GM18519 (cell line): Measurements from ENCODE around the gene NDUFV3.
"Not testable (repeated sequence)": the region's sequence is repeated elsewhere in the genome, so short reads cannot be mapped to it uniquely, and the experiment has no call there.

Experiments used
- ATAC-seq: cut with Tn5 transposase; IDR thresholded peaks from one replicate; pipeline ENCODE4 v1.9.1; 2021; ENCODE audit warnings: mild to moderate bottlenecking, moderate library complexity; ENCODE audit not compliant: unreplicated experiment, low FRiP score

NDUFV3 gene

DNA sequence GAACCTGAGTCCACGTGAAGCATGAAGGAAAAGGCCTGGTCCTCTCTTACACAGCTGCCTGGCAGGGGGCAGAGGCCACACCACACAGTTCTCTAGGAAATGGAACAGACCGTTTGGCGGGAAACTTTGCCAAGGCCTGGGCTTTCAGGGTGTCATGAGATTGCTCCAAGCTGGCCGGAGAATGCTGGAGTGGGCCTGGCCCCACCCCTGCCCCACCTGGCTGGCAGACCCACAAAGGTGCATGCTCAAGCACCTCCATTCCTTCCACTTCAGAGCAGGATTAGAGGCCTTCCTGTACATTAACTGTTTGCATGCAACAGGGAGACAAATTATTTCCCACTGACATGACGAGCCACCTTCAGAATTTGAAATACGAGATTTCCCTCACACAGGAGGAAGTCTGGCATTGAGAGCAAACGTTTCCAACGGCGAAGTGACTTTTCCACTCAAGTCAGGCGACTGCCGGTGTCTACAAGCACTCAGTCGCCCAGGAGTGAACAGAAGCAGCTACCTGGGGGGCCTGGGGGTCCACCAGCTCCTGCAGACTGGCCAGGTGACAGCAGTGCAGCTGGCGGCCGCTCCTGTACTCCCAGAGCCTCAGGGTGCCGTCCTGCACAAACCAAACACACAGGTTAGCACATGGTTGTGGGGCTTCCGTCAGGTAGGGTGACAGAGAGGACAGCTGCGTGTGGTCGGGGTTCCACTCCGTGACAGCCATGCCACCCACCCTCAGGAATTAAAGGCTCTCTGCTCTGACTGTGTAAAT, 37.8 kb upstream of the NDUFV3 start:
- ATAC-seq, result no peak

DNA sequence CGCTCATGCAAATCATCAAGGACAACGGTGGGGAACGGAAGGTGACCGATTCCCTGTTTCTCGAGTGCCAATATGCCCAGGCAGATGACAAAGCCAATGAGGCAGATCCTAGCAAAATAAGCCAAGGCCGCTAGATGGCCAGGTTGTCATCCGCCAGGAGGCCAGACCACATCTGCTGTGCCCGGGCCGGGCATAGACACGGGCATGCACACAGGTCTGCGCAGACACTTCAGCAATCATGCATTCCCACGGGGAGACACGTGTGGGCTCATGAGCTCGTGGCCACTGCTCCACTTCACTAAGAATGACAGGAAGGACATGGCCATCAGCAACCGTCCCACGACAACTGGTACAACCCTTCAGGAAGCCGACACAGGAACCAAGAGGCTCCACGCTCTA, 37.2 kb upstream of the NDUFV3 start:
- no peak for ATAC-seq

- no peak for ATAC-seq
Measured at GRCh38 chr21:42857216-42857615, 35.9 kb upstream of the NDUFV3 start.

GRCh38 chr21:42858185-42858847, 34.8 kb upstream of the NDUFV3 start:
- no peak for ATAC-seq

DNA sequence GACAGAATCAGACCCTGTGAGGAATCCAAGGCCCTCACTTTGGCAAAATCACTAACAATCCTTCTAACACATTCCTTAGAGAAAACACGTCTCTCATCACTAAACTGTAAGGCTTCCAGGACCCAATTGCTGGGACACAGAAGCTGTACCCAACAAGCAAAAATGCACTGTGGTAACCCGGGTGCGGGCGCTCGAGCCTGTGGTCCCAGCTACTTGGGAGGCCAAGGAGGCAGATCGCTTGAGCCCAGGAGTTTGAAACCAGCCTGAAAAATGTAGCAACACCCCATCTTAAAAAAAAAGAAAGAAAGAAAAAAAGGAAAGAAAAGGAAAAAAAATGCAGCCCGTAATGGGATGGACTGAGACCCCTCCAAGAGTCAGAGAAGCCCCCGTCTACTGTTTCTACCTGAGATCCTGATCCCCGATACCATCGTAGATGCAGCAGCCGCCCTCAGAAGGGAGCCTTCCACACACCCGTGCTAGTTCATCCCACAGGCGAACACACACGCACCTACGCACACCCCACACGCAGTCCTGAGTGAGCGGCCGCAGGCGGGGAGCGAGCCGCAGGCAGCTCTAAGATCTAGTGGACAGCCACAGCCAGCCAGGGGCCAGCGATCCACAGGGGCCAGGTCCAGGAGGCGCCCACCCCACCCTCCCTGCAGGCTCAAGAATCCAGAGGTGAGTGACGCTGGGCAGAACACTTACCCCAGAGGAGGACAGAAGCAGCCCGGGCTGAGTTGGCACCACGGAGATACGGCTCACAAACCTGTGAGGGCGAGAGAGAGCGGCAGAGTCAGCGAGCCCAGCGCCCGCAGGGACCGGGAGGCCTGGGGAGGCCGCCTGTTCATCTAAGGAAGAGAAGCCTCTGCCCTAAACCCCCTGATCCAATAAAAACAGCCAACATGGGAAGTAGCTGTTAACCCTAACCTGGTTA, 33.9 kb upstream of the NDUFV3 start:
- ATAC-seq, result no peak

GRCh38 chr21:42859891-42860230, 33.2 kb upstream of the NDUFV3 start:
- ATAC-seq, result no peak

DNA sequence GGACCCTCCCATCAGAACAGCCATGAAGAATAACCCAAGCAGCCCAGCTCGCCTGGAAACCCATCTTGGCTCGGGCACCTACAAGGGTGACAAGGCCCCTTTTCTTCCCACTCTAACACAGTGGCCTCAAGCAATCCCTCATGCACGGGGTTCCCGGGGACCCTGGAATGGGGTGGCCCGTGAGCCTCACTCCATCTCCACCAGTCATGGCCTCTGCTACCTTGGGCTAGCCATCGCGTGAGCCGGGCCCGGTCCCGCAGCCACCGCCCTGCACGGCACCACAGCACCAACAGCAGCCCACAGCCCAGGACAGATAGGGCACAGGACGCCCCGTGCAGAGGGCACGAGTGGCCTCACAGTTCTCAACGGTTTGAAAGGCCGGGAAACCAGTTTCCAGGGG, 32.8 kb upstream of the NDUFV3 start:
- no peak for ATAC-seq

GRCh38 chr21:42861311-42861847, 31.7 kb upstream of the NDUFV3 start:
- ATAC-seq, result no peak

DNA sequence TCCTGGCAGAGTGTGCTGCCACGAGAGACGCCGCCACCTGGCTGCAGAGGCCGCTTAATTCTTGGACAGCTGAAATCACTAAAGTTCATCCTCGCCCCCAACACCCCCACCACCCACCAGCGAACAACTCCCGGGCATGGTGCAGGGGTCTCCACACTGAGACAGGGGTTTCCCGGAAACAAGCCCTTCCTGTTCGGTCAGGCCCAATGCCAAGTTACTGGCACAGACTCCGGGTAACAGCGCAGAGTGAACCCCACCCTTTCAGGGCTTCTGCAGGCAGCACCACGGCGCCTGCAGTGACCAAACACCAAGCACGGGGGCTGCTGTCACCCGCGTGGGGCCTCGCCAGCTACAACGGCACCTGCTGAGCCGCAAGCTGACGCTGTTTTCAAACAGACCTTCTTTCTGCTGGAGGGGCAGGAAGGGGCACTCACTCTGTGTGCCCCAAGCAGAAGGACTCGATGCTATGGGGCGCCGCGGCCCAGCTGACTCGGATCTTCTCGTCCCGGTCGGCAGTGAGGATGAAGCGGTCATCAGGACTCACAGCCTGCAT, 31.2 kb upstream of the NDUFV3 start:
- no peak for ATAC-seq

GRCh38 chr21:42862774-42863503, 30.2 kb upstream of the NDUFV3 start:
- no peak for ATAC-seq

GRCh38 chr21:42863504-42863870, 29.6 kb upstream of the NDUFV3 start:
- ATAC-seq, result no peak

DNA sequence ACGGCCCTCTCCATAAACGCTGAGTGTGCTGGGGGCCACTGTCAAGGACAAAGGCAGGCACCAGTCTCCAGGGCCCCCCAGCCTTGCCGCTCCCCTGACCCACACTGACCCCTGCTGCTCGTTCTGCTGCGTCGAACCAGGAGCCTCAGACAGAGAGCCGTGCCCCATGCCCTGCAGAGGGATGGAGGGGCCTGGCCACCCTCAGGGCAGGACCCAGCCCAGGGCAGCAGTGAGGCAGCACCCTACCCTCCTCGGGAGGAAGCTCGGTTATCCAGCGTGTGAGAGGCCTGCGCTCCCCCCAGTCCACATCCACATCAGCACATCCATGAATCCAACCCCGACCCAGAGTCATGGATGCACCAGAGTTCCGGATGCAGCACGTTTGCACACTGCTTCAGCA, 28.8 kb upstream of the NDUFV3 start:
- no peak for ATAC-seq

- no peak for ATAC-seq
Measured at GRCh38 chr21:42864815-42865775, 28.0 kb upstream of the NDUFV3 start.

GRCh38 chr21:42865776-42866160, 27.3 kb upstream of the NDUFV3 start:
- no peak for ATAC-seq

DNA sequence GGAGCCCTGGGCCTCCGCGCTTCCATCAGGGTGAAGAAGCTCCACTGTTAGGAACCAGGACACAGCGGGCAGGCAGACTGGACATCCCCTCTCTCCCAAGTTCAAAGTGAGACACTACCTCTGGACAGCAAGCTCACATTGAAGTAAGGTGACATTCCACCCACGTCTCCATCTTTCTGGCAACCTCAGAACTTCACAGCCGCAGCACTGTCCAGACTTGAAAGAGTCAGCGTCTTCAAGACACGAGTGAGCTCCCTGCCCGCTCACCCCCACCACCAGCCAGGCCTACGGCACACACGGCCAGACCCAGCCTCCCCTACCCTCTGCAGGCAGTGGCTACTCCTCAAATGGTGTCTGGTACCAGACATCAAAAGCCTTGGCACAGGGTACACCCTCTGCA, 24.9 kb upstream of the NDUFV3 start:
- no peak for ATAC-seq

- ATAC-seq, result no peak
Measured at GRCh38 chr21:42873096-42873495, 20.0 kb upstream of the NDUFV3 start.

GRCh38 chr21:42875811-42876210, 17.3 kb upstream of the NDUFV3 start:
- ATAC-seq, result not testable (repeated sequence)

- ATAC-seq, result peak; percentile 4
Measured at GRCh38 chr21:42878678-42878992, 14.5 kb upstream of the NDUFV3 start.
